ENCODE results near the gene FAM168B.

Gene FAM168B

DNA sequence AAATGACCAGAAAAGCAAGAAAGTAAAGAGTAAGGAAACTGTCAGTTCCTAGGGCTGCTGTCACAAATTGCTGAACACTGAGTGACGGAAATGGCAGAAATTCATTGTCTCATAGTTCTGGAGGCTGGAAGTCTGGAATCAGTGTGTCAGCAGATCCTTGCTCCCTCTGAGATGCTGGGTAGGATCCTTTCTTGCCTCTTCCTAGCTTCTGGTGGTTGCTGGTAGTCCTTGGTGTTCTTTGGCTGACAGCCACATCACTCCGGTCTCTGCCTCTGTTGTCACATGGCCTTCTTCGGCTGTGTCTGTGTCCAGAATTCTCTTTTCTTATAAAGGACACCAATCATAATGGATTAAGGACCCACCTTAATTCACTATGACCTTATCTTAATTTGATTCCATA is 33.8 kb upstream of the FAM168B start:
- no peaks in the 10 kb centered on the region for H4K20me1 ChIP-seq (ENCODE audit: insufficient read depth, low read length)
- H3F3A ChIP-seq (ENCODE audit: insufficient read depth, low read length), result no peaks in the 10 kb centered on the region
- no peak overlapping the region for H3K4me3 ChIP-seq (ENCODE audit: low read length)
- H3K9me2 ChIP-seq (replicated peaks; ENCODE audit: insufficient read depth, low read length), result no peaks in the 10 kb centered on the region
- no peak overlapping the region for H3K27ac ChIP-seq (ENCODE audit: low read length)
- no peaks in the 10 kb centered on the region for H3K27me3 ChIP-seq (replicated peaks; ENCODE audit: insufficient read depth, low read length)
- no peak overlapping the region for H3K9ac ChIP-seq (ENCODE audit: low read length)
- peaks cover 35% of the 10 kb centered on the region for H3K79me2 ChIP-seq (ENCODE audit: low read length)
- no peak overlapping the region for H3K4me2 ChIP-seq (ENCODE audit: low read depth, low read length)
- H3K4me1 ChIP-seq (ENCODE audit: low read length), result no peaks in the 10 kb centered on the region
- TF ChIP-seq, protein P1, sequence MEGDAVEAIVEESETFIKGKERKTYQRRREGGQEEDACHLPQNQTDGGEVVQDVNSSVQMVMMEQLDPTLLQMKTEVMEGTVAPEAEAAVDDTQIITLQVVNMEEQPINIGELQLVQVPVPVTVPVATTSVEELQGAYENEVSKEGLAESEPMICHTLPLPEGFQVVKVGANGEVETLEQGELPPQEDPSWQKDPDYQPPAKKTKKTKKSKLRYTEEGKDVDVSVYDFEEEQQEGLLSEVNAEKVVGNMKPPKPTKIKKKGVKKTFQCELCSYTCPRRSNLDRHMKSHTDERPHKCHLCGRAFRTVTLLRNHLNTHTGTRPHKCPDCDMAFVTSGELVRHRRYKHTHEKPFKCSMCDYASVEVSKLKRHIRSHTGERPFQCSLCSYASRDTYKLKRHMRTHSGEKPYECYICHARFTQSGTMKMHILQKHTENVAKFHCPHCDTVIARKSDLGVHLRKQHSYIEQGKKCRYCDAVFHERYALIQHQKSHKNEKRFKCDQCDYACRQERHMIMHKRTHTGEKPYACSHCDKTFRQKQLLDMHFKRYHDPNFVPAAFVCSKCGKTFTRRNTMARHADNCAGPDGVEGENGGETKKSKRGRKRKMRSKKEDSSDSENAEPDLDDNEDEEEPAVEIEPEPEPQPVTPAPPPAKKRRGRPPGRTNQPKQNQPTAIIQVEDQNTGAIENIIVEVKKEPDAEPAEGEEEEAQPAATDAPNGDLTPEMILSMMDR (IDR thresholded peaks at IDR 0.05; ENCODE audit: low read length), result no peak
- TF ChIP-seq EZH2 (optimal IDR thresholded peaks at IDR 0.05; ENCODE audit: low read depth, low read length) (no peak), EZH2phosphoT487 (IDR thresholded peaks at IDR 0.05; ENCODE audit: low read length) (no peak)
- H3K9me3 ChIP-seq (replicated peaks; ENCODE audit: insufficient read depth, low read length), result no peaks in the 10 kb centered on the region
- no peak overlapping the region for H2AFZ ChIP-seq (ENCODE audit: low read length)
- DNase-seq, result no peak
- H3K36me3 ChIP-seq (replicated peaks; ENCODE audit: insufficient read depth, low read length), result peaks cover 4% of the 10 kb centered on the region; the same call in 1 of the 2 replicates

DNA sequence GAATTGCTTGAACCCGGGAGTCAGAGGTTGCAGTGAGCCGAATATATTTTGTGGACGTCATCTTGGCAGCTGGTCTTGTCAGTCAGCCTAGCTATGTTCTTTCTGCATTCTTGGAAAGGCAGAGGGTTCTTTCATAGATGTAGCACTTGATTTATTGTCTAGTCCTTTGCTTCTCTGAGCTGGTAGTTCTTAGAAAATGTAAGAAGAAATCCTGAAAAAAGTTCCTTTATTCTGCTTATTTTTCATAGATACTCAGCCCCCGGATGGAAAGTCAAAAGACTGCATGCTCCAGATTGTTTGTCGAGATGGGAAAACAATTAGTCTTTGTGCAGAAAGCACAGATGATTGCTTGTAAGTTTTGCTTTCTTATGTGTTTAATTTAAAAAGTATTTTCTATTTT is 33.2 kb upstream of the FAM168B start:
- Histone ChIP-seq H3K27ac (ENCODE audit: low read length) (no peak overlapping the region), H3K79me2 (ENCODE audit: low read length) (peaks cover 39% of the 10 kb centered on the region), H3K27me3 (replicated peaks; ENCODE audit: insufficient read depth, low read length) (no peaks in the 10 kb centered on the region), H3K36me3 (replicated peaks; ENCODE audit: insufficient read depth, low read length) (peaks cover 4% of the 10 kb centered on the region; the same call in 1 of the 2 replicates), H3K9me3 (replicated peaks; ENCODE audit: insufficient read depth, low read length) (no peaks in the 10 kb centered on the region), H3K9ac (ENCODE audit: low read length) (no peak overlapping the region), H3F3A (ENCODE audit: insufficient read depth, low read length) (no peaks in the 10 kb centered on the region), H3K4me2 (ENCODE audit: low read depth, low read length) (no peak overlapping the region), H2AFZ (ENCODE audit: low read length) (no peak overlapping the region), H3K4me3 (ENCODE audit: low read length) (no peak overlapping the region), H3K9me2 (replicated peaks; ENCODE audit: insufficient read depth, low read length) (no peaks in the 10 kb centered on the region), H4K20me1 (ENCODE audit: insufficient read depth, low read length) (no peaks in the 10 kb centered on the region), H3K4me1 (ENCODE audit: low read length) (no peaks in the 10 kb centered on the region)
- no peak for DNase-seq
- TF ChIP-seq, protein P1 (IDR thresholded peaks at IDR 0.05; ENCODE audit: low read length), result no peak
- TF ChIP-seq EZH2phosphoT487 (IDR thresholded peaks at IDR 0.05; ENCODE audit: low read length) (no peak), EZH2 (optimal IDR thresholded peaks at IDR 0.05; ENCODE audit: low read depth, low read length) (no peak)

DNA sequence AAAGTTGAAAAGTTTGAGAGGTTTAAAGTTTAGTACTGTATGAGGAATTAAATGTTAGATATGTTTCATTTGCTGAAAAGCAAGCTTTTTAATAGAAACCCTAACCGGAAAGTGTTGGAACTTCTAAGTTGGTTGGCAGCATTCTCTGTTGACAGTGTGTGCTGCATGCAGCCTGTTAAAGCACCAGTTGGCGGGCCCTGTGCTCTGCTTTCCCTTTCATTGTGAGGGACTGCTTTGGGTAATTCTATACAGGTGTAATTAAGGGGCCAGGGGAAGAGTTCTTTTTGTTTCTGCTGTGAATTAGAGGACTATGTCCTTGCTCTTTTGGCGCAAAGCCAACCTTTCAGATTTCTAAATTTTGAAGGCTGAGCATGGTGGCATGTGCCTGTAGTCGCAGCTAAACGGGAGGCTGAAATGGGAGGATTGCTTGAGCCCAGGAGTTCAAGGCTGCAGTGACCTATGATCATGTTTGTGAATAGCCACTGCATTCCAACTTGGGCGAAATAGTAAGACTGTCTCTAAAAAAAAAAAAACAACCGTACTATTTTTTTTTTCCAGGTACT is 32.0 kb upstream of the FAM168B start:
- no peak for DNase-seq
- no peak for TF ChIP-seq EZH2phosphoT487 (IDR thresholded peaks at IDR 0.05; ENCODE audit: low read length)
- no peak for TF ChIP-seq EZH2 (optimal IDR thresholded peaks at IDR 0.05; ENCODE audit: low read depth, low read length)
- TF ChIP-seq, protein P1 (IDR thresholded peaks at IDR 0.05; ENCODE audit: low read length), result no peak
- Histone ChIP-seq H3K4me1 (ENCODE audit: low read length) (no peaks in the 10 kb centered on the region), H3K79me2 (ENCODE audit: low read length) (peaks cover 50% of the 10 kb centered on the region), H3K4me3 (ENCODE audit: low read length) (no peak overlapping the region), H3K27me3 (replicated peaks; ENCODE audit: insufficient read depth, low read length) (no peaks in the 10 kb centered on the region), H2AFZ (ENCODE audit: low read length) (no peak overlapping the region), H3K36me3 (replicated peaks; ENCODE audit: insufficient read depth, low read length) (peaks cover 4% of the 10 kb centered on the region; the same call in 1 of the 2 replicates), H3K4me2 (ENCODE audit: low read depth, low read length) (no peak overlapping the region), H3K9me2 (replicated peaks; ENCODE audit: insufficient read depth, low read length) (no peaks in the 10 kb centered on the region), H4K20me1 (ENCODE audit: insufficient read depth, low read length) (no peaks in the 10 kb centered on the region; the same call in 1 of the 2 replicates), H3K9ac (ENCODE audit: low read length) (no peak overlapping the region), H3K9me3 (replicated peaks; ENCODE audit: insufficient read depth, low read length) (no peaks in the 10 kb centered on the region), H3F3A (ENCODE audit: insufficient read depth, low read length) (no peaks in the 10 kb centered on the region), H3K27ac (ENCODE audit: low read length) (no peak overlapping the region)

Measured in MM.1S (cell line).